Skin epidermis (tissue), 12 donors: ENCODE measurements around the gene SYCE1.
A peak's percentile ranks its signal among the peaks of the same experiment; 100 is the strongest.
"Not testable (repeated sequence)": the region's sequence is repeated elsewhere in the genome, so short reads cannot be mapped to it uniquely, and the experiment has no call there.

ENCODE experiments used
- H3K27ac ChIP-seq, 21 experiments: fragments of 200-600 bp; sonication (generic) in 11 of 21; one replicate each; pipeline ENCODE4 v1.5.0; 2020; ENCODE audit warnings: mild to moderate bottlenecking in 3 of 21, inconsistent platforms in 2 of 21, moderate library complexity in 2 of 21
- H3K4me3 ChIP-seq, 7 experiments: fragments of 200-600 bp; sonication (generic) in 2 of 7; one replicate each; pipeline ENCODE4 v1.5.0; 2020; ENCODE audit warnings: inconsistent platforms in 2 of 7, mild to moderate bottlenecking in 2 of 7, moderate library complexity in 1 of 7

SYCE1 gene

DNA sequence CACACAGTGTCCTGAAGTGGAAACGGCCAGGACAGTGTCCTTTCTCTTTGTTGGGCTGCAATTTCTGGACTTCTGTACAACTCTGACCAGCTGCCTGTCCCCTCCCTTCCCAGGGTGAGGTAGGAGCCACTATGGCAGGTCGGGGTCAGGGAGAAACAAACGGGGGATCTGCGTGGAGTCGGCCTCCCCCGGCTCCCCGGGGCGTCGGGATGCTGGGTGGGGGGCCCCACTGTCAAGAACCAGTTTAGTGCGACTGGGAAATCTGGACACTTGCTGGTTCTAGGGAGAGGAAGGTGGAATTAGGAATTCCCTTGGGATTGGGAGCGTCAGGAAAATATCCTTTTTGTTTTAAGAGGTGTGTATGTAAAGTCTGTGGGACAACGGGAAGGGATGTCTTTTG is 567 bp downstream of the SYCE1 start:
- Histone ChIP-seq H3K27ac (no peak overlapping the region), H3K4me3 (peak overlapping the region in 2 of 7 experiments; percentile 18 to 21)

DNA sequence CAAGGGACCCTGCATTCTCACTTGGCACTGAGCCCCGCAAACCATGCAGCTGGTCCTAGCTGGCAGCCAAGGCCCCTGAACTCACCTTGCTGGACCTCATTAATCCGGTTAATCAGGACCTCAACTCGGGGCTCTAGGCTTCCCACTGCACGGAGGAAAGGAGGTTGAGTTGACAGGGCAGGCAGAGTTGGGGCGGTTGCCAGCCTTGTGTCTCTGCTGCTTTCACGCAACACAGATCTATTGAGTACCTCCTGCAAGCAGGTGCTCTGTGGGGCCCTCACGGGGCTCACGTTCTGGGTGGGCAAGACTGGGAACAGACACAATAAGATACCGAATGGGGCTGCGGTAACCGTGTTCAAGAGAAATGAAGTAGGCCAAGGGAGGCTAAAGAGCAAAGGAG is 6.2 kb downstream of the SYCE1 start:
- no peak overlapping the region for H3K4me3 ChIP-seq
- H3K27ac ChIP-seq = no peak overlapping the region

DNA sequence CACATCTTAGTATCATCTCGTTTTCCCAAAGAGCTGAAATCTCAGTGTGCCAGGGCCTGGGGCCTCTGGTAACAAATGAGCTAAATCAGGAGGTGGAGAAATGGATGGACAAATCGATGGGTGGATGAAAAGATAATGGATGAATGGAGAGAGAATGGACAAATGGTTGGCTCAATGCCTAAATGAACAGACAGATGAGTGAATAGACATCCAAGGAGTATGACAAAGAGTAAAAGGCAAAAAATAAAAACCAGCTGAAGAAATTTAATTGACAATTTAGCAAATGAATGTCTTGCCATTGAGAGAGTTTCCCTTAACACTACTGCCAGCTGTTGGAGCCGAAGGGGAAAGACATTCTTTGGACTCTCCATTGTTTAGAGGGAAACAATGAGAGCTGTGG is 8.0 kb downstream of the SYCE1 start:
- H3K4me3 ChIP-seq = no peak overlapping the region
- no peak overlapping the region for H3K27ac ChIP-seq

DNA sequence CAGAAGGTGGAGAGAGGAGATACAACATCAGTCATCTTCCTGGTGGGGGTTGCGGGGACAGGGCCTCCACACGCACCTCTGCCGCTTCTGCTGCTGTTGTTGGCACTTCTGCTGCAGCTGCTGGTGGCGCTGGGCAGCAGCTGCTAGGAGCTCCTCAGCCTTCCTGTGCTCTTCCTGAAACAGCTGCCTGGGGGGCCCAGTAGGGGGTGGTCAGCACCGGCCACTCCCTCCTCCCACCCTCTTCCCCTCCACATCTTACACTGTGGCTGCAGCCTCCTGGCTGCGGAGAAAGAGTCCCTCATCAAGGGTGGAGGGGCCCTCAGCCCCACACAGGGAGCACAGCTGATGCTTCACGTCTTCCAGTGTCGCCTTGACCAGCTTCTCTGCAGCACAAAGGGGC is 9.9 kb downstream of the SYCE1 start:
- no peak overlapping the region for H3K4me3 ChIP-seq
- no peak overlapping the region for H3K27ac ChIP-seq

DNA sequence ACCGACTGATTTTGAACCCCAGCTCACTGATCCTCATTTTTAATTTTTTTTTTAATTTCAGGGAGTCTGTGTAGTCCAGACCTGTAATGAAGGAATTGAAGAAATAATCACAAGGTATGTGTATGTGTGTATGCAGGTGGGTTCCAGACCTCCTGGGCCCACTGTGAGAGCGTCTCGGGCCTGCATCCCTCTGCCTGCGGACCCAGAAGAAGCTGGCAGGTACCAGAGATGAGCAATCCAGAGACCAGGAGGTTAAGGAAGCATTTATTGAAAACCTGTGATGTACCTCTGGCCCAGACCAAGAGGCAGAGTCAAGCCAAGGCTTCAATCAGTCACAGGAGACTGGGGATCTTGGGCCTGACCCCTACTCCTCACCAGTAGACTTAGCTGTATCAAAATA is 10.8 kb downstream of the SYCE1 start:
- Histone ChIP-seq H3K27ac (no peak overlapping the region), H3K4me3 (no peak overlapping the region)

DNA sequence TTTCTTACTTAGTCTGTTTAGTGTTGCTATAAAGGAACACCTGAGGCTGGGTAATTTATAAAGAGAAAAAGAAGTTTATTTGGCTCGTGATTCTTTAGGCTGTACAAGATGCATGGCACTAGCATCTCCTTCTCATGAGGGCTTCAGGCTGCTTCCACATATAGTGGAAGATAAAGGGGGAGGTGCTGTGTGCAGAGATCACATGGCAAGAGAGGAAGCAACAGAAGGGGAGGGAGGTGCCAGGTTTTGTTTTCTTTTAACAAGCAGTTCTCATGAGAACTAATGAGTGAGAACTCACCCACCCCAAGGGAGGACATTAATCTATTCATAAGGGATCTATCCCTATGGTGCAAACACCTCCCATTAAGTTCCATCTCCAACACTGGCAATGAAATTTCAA is 20.9 kb downstream of the SYCE1 start:
- H3K4me3 ChIP-seq = no peak overlapping the region
- no peak overlapping the region for H3K27ac ChIP-seq

DNA sequence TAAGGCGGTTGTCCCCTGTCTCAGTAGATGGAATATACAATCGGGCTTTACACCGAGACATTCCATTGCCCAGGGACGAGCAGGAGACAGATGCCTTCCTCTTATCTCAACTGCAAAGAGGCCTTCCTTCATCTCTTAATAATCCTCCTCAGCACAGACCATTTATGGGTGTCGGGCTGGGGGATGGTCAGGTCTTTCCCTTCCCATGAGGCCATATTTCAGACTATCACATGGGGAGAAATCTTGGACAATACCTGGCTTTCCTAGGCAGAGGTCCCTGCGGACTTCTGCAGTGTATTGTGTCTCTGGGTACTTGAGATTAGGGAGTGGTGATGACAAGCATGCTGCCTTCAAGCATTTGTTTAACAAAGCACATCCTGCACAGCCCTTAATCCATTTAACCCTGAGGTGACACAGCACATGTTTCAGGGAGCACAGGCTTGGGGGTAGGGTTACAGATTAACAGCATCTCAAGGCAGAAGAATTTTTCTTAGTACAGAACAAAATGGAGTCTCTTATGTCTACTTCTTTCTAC is 23.9 kb downstream of the SYCE1 start:
- H3K27ac ChIP-seq, H3K4me3 ChIP-seq: not testable (repeated sequence)

DNA sequence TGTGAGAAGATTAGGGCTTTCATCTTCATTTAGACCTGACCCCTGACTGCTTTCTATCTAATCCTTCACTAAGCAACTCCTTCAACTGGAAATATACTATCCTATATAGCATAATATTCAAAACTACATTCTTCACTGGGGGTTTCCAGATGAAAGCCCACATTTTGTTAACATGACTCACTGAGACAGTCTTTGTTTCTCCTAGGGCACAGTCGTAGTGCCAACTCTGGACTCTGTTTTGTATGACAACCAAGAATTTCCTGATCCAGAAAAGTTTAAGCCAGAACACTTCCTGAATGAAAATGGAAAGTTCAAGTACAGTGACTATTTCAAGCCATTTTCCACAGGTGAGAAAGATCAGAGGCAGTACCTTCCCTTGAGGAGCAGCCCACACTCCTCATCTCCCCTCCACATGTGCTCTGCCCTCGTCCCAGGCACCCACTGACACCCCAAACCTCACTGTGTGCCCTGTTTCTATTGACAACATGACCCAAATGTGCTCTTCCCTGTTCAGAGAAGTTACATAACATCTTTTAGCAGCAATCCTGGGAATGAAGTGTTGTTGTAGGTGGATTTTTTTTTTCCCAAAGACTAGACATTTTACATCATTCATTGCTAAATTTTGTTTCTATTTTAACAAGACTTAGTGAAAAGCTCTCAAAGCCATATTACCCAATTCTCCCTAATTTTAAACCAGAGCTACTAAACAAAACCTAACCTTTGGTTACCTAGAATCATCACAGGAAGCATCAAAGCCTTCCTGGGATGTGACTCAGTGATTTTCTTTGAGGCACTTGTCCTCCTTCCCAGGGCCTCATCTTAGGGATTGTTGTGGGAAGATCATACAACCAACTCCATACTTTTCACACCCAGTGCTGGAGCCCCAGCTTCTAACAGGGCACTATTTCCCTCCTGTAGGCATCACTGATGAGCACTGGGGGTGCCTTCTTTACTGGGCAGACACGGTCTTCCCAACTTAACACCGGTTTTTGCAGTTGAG is 27.5 kb downstream of the SYCE1 start:
- Histone ChIP-seq H3K27ac (no peak overlapping the region), H3K4me3 (no peak overlapping the region)

DNA sequence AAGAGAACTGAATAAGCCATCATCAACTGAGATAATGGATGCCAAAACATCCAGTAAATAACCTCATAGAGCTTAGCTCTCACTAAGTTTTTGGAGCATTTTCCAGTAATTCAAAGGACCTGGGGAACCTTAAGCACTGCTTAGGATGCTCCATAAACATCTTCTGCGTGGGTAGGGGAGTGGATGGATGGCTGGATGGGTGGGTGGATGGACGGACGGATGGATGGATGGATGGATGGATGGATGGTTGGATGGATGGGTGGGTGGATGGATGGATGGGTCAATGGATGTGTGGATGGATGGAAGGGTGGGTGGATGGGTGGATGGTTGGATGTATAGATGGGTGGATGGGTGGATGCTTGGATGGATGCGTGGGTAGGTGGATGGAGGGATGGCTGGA is 29.2 kb downstream of the SYCE1 start:
- H3K4me3 ChIP-seq = no peak overlapping the region
- no peak overlapping the region for H3K27ac ChIP-seq

DNA sequence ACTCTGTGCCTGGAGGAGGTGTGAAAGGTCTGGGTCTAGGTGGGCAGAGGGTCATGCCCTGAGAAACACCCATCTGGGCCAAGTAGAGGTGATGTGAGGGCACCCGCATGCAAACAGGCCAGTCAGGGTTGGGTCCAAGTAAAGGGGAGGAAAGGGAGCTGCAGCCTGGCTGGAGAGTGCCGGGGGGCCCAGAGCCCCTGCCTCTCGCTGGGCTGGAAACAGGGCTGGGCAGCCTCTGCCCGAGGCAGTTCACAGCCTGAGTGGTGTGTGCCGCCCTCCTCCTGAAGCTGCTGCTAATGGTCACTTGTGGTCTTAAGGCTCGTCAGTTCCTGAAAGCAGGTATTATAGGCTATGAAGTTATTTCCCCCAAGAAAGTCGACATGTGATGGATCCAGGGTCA is 31.0 kb downstream of the SYCE1 start:
- Histone ChIP-seq H3K4me3 (no peak overlapping the region), H3K27ac (no peak overlapping the region)

DNA sequence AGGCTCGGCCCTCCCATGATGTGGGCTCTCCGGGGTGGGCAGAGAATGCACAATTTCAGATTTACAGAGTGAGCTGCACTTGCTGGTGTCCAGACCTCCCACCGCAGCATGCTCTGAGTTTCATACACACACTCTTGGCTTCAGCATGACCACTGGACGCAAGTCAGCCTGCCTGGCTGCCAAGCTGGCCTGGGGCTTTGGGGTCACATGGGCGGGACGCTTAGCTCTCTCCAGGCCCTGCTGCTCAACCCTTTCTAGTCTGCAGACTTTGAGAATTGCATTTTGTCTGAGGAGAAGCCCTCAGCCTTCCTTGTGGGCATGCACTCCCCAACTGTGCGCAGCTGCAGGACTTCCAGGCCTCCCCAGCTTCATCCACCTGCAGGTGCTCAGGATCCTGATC is 32.5 kb downstream of the SYCE1 start:
- Histone ChIP-seq H3K4me3 (no peak overlapping the region), H3K27ac (no peak overlapping the region)

DNA sequence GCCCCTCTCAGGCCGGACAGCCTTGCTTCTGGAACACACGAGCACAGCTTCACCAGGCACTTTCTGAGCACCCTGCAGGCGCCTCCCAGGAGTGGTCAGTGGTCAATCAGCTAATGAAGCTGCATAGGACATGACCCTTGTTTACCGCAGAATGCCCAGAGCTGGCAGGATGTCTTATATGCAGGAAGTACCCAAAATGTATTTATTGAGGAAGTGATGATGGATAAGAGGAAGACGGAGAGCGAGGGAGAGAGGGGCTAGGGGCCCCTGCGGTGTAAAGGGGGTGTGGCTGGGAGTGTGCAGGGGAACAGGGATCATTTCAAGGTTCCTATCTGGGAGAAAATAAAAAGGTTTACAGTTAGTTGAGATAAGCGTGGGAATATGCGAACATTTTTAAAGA is 34.9 kb downstream of the SYCE1 start:
- H3K4me3 ChIP-seq = no peak overlapping the region

DNA sequence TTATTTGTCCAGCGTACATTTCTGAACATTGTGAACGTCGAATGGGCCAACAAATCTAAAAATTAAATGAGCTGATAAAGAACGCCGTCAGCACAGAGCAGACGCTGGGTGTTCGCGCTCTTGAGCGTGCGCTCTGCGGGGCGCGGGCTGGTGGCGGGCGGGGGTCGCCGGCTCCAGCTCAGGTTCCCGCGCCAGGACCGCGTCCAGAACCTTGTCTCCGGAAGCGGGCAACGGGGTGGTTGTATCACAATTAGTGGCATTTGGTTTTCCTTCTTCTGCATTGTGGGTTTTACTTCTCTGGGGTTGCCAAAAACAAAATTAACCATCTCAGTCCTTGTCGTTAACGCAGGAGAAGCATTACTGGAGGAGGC is 35.8 kb downstream of the SYCE1 start:
- H3K4me3 ChIP-seq = peak overlapping the region in 3 of 7 experiments; percentile 22 to 39 (median 35)
- H3K27ac ChIP-seq = peak overlapping the region in 1 of 21 experiments; percentile 23

More for the DNA sequence above, 34.9 kb downstream of the SYCE1 start:
- H3K27ac ChIP-seq = no peak overlapping the region

DNA sequence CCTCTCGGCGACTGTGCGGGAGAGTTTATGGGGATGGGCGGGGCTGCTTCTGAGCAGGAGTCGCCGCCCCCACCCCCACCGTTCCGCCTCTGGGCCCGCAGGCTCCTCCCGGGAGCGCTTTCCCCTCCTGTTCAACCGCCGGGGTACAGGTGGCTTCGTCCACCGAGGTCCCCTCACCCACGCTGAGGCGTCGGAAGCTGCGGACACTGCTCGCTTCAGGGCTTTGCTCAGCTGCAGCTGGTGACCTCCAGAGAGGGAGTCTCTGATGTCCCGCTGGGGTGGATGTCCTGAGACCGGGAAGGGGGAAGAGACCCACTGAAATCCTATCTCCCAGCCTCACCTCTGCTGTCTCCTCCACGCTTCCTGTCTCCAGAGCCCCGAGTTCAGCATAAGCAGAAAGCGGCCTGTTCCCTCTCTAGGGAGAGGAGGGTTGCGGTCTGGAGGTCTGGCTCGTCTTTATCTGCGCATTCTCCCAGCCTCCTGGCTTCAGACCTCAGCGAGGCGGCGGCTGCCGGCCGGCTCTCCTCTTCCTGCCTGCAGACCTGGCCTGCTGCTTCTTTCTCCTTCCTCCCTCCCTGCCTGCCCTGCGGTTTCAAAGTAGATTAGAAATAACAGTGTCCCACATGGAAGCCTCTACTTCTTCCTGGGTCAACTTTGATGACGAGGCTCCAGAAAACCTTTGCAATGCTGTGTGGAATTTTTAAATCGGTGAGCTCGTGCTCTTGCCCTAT is 36.4 kb downstream of the SYCE1 start:
- Histone ChIP-seq H3K4me3 (peak overlapping the region in 6 of 7 experiments; percentile 19 to 39 (median 32)), H3K27ac (peak overlapping the region in 3 of 21 experiments; percentile 23 to 77 (median 35))

DNA sequence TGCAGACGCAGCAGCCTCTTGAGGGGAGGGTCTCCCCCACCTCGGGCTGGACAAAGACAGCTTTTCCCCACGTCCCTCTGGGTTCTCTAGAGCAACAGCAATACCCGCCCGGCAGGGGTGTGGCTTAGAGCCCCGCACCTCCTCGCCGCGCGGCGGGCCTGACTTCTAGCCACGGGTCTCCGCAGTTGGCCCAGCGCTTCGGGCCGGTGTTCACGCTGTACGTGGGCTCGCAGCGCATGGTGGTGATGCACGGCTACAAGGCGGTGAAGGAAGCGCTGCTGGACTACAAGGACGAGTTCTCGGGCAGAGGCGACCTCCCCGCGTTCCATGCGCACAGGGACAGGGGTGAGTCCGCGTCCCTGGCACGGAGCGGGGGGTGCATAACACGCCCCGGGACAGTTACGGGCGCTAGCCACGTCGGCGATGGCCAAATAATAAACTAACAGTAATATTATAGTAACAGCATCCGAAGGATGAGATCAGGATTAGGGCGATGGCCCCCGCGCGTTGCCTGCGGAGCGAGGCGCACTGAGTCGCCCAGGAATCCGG is 37.0 kb downstream of the SYCE1 start:
- Histone ChIP-seq H3K27ac (peak overlapping the region in 13 of 21 experiments; percentile 10 to 77 (median 29)), H3K4me3 (peak overlapping the region; percentile 5 to 39 (median 30))

DNA sequence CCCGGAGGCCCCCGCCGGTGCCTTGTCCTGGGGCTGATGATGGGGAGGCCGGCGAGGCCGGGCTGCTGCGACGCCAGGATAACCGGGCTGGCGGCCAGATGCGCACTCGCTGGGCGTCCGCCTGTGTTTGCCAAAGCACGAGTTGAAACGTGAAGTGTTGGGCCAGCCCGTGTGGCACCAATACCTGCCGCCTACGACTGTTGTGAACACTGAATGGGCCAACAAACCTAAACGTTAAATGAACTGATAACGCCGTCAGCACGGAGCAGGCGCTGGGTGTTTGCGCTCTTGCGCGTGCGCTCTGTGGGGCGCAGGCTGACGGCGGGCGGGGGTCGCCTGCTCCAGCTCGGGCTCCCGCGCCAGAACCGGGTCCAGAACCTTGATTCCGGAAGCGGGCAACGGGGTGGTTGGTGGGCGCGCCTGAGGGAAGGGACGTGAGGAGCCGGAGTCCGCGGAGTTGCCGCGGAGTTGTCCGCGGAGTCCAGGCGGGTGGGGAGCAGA is 37.6 kb downstream of the SYCE1 start:
- Histone ChIP-seq H3K27ac (peak overlapping the region in 12 of 21 experiments; percentile 10 to 77 (median 38)), H3K4me3 (peak overlapping the region in 6 of 7 experiments; percentile 5 to 39 (median 32))

DNA sequence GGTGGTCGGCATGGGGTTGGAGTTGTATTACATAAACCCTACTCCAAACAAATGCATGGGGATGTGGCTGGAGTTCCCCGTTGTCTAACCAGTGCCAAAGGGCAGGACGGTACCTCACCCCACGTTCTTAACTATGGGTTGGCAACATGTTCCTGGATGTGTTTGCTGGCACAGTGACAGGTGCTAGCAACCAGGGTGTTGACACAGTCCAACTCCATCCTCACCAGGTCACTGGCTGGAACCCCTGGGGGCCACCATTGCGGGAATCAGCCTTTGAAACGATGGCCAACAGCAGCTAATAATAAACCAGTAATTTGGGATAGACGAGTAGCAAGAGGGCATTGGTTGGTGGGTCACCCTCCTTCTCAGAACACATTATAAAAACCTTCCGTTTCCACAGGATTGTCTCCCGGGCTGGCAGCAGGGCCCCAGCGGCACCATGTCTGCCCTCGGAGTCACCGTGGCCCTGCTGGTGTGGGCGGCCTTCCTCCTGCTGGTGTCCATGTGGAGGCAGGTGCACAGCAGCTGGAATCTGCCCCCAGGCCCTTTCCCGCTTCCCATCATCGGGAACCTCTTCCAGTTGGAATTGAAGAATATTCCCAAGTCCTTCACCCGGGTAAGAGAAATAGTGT is 38.3 kb downstream of the SYCE1 start, which contains the start of gene CYP2E1:
CYP2E1 (plus strand) TSS at position 407 of the 632 bp plus-strand sequence; CDS start at position 440, 33 bp downstream.
- Histone ChIP-seq H3K27ac (peak within 1 kb of the TSS in 13 of 21 experiments; percentile 10 to 77 (median 29)), H3K4me3 (peak within 1 kb of the TSS; percentile 5 to 39 (median 30))

DNA sequence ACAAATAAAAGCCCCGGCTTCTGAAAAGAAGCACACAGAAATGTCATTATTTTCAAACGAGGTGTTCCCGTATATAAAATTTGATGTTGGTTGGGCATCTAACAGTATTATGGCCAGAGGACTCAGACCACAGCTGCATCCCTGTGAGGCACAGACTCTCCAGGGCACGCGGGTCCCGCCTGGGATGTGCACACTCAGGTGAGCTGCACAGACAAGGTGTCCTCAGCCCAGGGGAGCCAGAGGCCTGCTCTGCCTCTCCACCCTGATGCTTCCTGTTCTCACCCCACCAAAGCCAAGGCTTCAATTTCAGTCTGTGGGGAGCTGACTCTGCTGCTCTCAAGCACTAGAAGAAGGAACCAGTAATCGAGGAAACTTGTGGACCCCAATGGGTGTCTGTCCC is 39.9 kb downstream of the SYCE1 start:
- no peak overlapping the region for H3K27ac ChIP-seq
- H3K4me3 ChIP-seq = no peak overlapping the region

DNA sequence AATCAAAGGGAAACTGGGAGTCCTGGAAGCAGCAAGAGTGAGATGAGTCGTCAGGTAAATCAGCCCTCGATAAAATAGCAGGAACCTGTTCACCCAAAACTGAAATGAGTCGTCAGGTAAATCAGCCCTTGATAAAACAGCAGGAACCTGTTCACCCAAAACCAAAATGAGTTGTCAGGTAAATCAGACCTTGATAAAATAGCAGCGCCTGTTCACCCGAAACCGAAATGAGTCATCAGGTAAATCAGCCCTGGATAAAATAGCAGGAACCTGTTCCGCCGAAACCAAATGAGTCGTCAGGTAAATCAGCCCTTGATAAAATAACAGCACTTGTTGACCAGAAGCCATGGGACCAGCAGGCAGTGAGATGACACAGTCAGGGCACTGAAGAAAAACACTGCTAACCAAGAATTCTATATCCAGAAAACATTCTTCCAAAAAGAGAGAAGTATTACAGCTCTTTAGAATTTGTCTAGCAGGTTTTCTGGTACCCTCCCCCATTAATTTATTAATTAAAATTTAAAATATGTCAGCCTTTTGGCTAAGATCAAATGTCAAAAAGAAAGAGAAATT is 41.7 kb downstream of the SYCE1 start:
- no peak overlapping the region for H3K4me3 ChIP-seq
- peak overlapping the region in 7 of 21 experiments; percentile 1 to 67 (median 57) for H3K27ac ChIP-seq
